Measurements from ENCODE around the gene TMEM184B.

GRCh38 chr22:38314051-38314932 lies 41.5 kb upstream of the TMEM184B start:
- TF ChIP-seq CTCF (IDR thresholded peaks at IDR 0.05) (no peak), HMGXB4 (CRISPR knock-in tag; IDR thresholded peaks at IDR 0.05) (no peak), SP1 (CRISPR knock-in tag; conservative IDR thresholded peaks at IDR 0.05) (no peak), ATF3 (CRISPR knock-in tag; conservative IDR thresholded peaks at IDR 0.05) (no peak), ZNF317 (CRISPR knock-in tag; IDR thresholded peaks at IDR 0.05; ENCODE audit: borderline replicate concordance, low read depth) (no peak)

Data from WTC11 (cell line).